ENCODE data around the gene ARHGEF26. TPM values are rescaled to one million over a fixed set of nuclear protein-coding genes. Genes with fewer than 3 reads are reported as not detected.

Gene ARHGEF26
- total RNA-seq, 1 experiment from 2014 or later: 14.1 TPM

DNA sequence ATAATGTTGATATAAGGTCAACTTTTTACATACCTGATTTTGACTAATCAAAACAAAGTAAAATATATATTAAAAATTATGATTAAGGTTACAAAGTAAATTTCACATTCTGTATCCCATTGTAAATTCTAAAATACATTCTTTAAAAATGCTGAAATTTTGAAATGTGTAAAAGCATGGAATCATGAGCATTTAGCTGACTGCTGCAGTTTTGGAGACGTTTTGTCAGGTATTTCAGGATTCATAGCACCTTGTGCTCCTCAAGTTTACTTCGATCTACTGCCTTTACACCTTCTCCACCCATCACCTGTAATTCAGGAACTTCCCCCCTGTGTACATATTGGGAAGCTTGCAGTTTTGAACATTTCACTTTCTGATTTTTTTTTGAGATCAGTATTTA is 71.0 kb downstream of the ARHGEF26 start:
- Mint-ChIP-seq H3K27ac (no peak overlapping the region), H3K4me1 (peaks cover 20% of the 10 kb centered on the region), H3K4me3 (no peak overlapping the region), H3K27me3 (ENCODE audit: low read depth) (no peaks in the 10 kb centered on the region), H3K36me3 (peaks cover 18% of the 10 kb centered on the region), H3K9me3 (no peaks in the 10 kb centered on the region)
- no peak for ATAC-seq
- no peak for DNase-seq (ENCODE audit: low spot score)
- TF ChIP-seq, protein P1, sequence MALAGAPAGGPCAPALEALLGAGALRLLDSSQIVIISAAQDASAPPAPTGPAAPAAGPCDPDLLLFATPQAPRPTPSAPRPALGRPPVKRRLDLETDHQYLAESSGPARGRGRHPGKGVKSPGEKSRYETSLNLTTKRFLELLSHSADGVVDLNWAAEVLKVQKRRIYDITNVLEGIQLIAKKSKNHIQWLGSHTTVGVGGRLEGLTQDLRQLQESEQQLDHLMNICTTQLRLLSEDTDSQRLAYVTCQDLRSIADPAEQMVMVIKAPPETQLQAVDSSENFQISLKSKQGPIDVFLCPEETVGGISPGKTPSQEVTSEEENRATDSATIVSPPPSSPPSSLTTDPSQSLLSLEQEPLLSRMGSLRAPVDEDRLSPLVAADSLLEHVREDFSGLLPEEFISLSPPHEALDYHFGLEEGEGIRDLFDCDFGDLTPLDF (CRISPR knock-in tag; IDR thresholded peaks at IDR 0.05): no peak
- TF ChIP-seq AFF4 (CRISPR knock-in tag; IDR thresholded peaks at IDR 0.05; ENCODE audit: borderline replicate concordance): no peak
- ChIA-PET POLR2A (no interaction called here), CTCF (no interaction called here)

GRCh38 chr3:154193000-154193615 is 71.9 kb downstream of the ARHGEF26 start:
- no peaks in the 10 kb centered on the region for H3K27me3 Mint-ChIP-seq (ENCODE audit: low read depth)
- DNase-seq (ENCODE audit: low spot score) (no peak), ATAC-seq (no peak)
- peaks cover 23% of the 10 kb centered on the region for H3K36me3 Mint-ChIP-seq
- H3K9me3 Mint-ChIP-seq: peaks cover 2% of the 10 kb centered on the region; the same call in 1 of the 2 replicates
- POLR2A ChIA-PET: no interaction called here
- CTCF ChIA-PET: no interaction called here
- H3K4me1 Mint-ChIP-seq: peaks cover 20% of the 10 kb centered on the region
- no peak overlapping the region for H3K4me3 Mint-ChIP-seq
- no peak overlapping the region for H3K27ac Mint-ChIP-seq
- TF ChIP-seq ZNF532 (CRISPR knock-in tag; IDR thresholded peaks at IDR 0.05; ENCODE audit: borderline replicate concordance) (no peak), HMGA2 (CRISPR knock-in tag; IDR thresholded peaks at IDR 0.05) (no peak), ZNF396 (CRISPR knock-in tag; IDR thresholded peaks at IDR 0.05; ENCODE audit: borderline replicate concordance) (no peak), ARID4B (CRISPR knock-in tag; IDR thresholded peaks at IDR 0.05; ENCODE audit: borderline replicate concordance) (no peak), CDX4 (CRISPR knock-in tag; IDR thresholded peaks at IDR 0.05; ENCODE audit: borderline replicate concordance) (no peak), ESRRA (CRISPR knock-in tag; IDR thresholded peaks at IDR 0.05; ENCODE audit: borderline replicate concordance) (no peak), GRHL2 (CRISPR knock-in tag; IDR thresholded peaks at IDR 0.05; ENCODE audit: insufficient replicate concordance, severe bottlenecking) (no peak), MXD4 (CRISPR knock-in tag; IDR thresholded peaks at IDR 0.05; ENCODE audit: borderline replicate concordance) (no peak), E2F4 (CRISPR knock-in tag; IDR thresholded peaks at IDR 0.05; ENCODE audit: borderline replicate concordance, low read depth) (no peak), MYBL2 (CRISPR knock-in tag; IDR thresholded peaks at IDR 0.05) (no peak)
- TF ChIP-seq, protein P1 (CRISPR knock-in tag; IDR thresholded peaks at IDR 0.05): no peak
- TF ChIP-seq, protein P2, sequence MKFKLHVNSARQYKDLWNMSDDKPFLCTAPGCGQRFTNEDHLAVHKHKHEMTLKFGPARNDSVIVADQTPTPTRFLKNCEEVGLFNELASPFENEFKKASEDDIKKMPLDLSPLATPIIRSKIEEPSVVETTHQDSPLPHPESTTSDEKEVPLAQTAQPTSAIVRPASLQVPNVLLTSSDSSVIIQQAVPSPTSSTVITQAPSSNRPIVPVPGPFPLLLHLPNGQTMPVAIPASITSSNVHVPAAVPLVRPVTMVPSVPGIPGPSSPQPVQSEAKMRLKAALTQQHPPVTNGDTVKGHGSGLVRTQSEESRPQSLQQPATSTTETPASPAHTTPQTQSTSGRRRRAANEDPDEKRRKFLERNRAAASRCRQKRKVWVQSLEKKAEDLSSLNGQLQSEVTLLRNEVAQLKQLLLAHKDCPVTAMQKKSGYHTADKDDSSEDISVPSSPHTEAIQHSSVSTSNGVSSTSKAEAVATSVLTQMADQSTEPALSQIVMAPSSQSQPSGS (CRISPR knock-in tag; IDR thresholded peaks at IDR 0.05; ENCODE audit: borderline replicate concordance, low read depth): no peak

Measured in WTC11 (cell line).